ENCODE data around the gene OR10X1. TPM values are rescaled to one million over a fixed set of nuclear protein-coding genes. Genes with fewer than 3 reads are reported as not detected.

OR10X1 gene
- total RNA-seq, 1 donor from 2014 or later = not detected

GRCh38 chr1:158552296-158552695 is 27.4 kb downstream of the OR10X1 start:
- H3K9me3 Mint-ChIP-seq (ENCODE audit: unreplicated experiment) = no peaks in the 10 kb centered on the region

GRCh38 chr1:158547533-158547932 is 32.2 kb downstream of the OR10X1 start:
- no peak for DNase-seq (ENCODE audit: extremely low spot score, unreplicated experiment)
- no peak overlapping the region for H3K4me3 Mint-ChIP-seq (ENCODE audit: unreplicated experiment)
- no peak overlapping the region for H3K27ac Mint-ChIP-seq (ENCODE audit: unreplicated experiment)
- H3K27me3 Mint-ChIP-seq (ENCODE audit: unreplicated experiment) = no peaks in the 10 kb centered on the region
- TF ChIP-seq CTCF (IDR thresholded peaks at IDR 0.05) = no peak
- H3K4me1 Mint-ChIP-seq (ENCODE audit: unreplicated experiment) = no peaks in the 10 kb centered on the region
- no peaks in the 10 kb centered on the region for H3K9me3 Mint-ChIP-seq (ENCODE audit: unreplicated experiment)
- H3K36me3 Mint-ChIP-seq (ENCODE audit: unreplicated experiment) = no peaks in the 10 kb centered on the region

More at GRCh38 chr1:158552296-158552695, 27.4 kb downstream of the OR10X1 start:
- H3K27me3 Mint-ChIP-seq (ENCODE audit: unreplicated experiment) = no peaks in the 10 kb centered on the region
- no peak overlapping the region for H3K4me3 Mint-ChIP-seq (ENCODE audit: unreplicated experiment)
- DNase-seq (ENCODE audit: extremely low spot score, unreplicated experiment) = no peak
- TF ChIP-seq CTCF (IDR thresholded peaks at IDR 0.05) = no peak
- no peak overlapping the region for H3K27ac Mint-ChIP-seq (ENCODE audit: unreplicated experiment)
- no peaks in the 10 kb centered on the region for H3K36me3 Mint-ChIP-seq (ENCODE audit: unreplicated experiment)
- H3K4me1 Mint-ChIP-seq (ENCODE audit: unreplicated experiment) = no peaks in the 10 kb centered on the region

GRCh38 chr1:158537609-158538008 is 42.1 kb downstream of the OR10X1 start:
- Mint-ChIP-seq H3K4me1 (ENCODE audit: unreplicated experiment) (no peaks in the 10 kb centered on the region), H3K36me3 (ENCODE audit: unreplicated experiment) (no peaks in the 10 kb centered on the region), H3K4me3 (ENCODE audit: unreplicated experiment) (no peak overlapping the region), H3K27me3 (ENCODE audit: unreplicated experiment) (peaks cover 4% of the 10 kb centered on the region), H3K9me3 (ENCODE audit: unreplicated experiment) (no peaks in the 10 kb centered on the region), H3K27ac (ENCODE audit: unreplicated experiment) (no peak overlapping the region)
- no peak for TF ChIP-seq CTCF (IDR thresholded peaks at IDR 0.05)
- DNase-seq (ENCODE audit: extremely low spot score, unreplicated experiment) = no peak

GRCh38 chr1:158534496-158534895 is 45.2 kb downstream of the OR10X1 start:
- Mint-ChIP-seq H3K27ac (ENCODE audit: unreplicated experiment) (no peak overlapping the region), H3K36me3 (ENCODE audit: unreplicated experiment) (no peaks in the 10 kb centered on the region), H3K9me3 (ENCODE audit: unreplicated experiment) (peaks cover 3% of the 10 kb centered on the region), H3K4me1 (ENCODE audit: unreplicated experiment) (no peaks in the 10 kb centered on the region), H3K27me3 (ENCODE audit: unreplicated experiment) (peaks cover 4% of the 10 kb centered on the region), H3K4me3 (ENCODE audit: unreplicated experiment) (no peak overlapping the region)
- DNase-seq (ENCODE audit: extremely low spot score, unreplicated experiment) = no peak
- TF ChIP-seq CTCF (IDR thresholded peaks at IDR 0.05) = no peak

Other genes starting within 250 kb of the OR10X1 start
- not detected in 2 replicates for gene CD1B, start 248.4 kb downstream of the OR10X1 start, total RNA-seq
- not detected in 2 replicates for gene CD1E, start 226.0 kb downstream of the OR10X1 start, total RNA-seq
- not detected in 2 replicates for gene OR10T2, start 180.4 kb downstream of the OR10X1 start, total RNA-seq
- gene OR10K2, start 153.7 kb downstream of the OR10X1 start, total RNA-seq = not detected in 2 replicates
- not detected in 2 replicates for gene OR10K1, start 118.1 kb downstream of the OR10X1 start, total RNA-seq
- not detected in 2 replicates for gene OR10R2, start 107.7 kb downstream of the OR10X1 start, total RNA-seq
- gene OR6Y1, start 25.5 kb downstream of the OR10X1 start, total RNA-seq = not detected in 2 replicates
- gene OR6P1, start 9.3 kb downstream of the OR10X1 start, total RNA-seq = not detected in 2 replicates
- gene OR10Z1, start 25.4 kb upstream of the OR10X1 start, total RNA-seq = not detected in 2 replicates
- not detected in 2 replicates for gene SPTA1, start 106.8 kb upstream of the OR10X1 start, total RNA-seq
- not detected in 2 replicates for gene OR6K2, start 120.8 kb upstream of the OR10X1 start, total RNA-seq
- gene OR6K3, start 140.8 kb upstream of the OR10X1 start, total RNA-seq = not detected in 2 replicates
- not detected in 2 replicates for gene OR6K6, start 174.8 kb upstream of the OR10X1 start, total RNA-seq
- not detected in 2 replicates for gene OR6N1, start 192.3 kb upstream of the OR10X1 start, total RNA-seq
- gene OR6N2, start 201.3 kb upstream of the OR10X1 start, total RNA-seq = not detected in 2 replicates